ENCODE results near the gene EMILIN2. TPM values are rescaled to one million over a fixed set of nuclear protein-coding genes. Genes with fewer than 3 reads are reported as not detected.

The EMILIN2 gene
- 1 to 10 TPM; 2.3 to 4.6 TPM for total RNA-seq
- 1 to 10 TPM in 1 of 2 donors, under 1 TPM in 1; 0.58 to 1.3 TPM for polyA plus RNA-seq

DNA sequence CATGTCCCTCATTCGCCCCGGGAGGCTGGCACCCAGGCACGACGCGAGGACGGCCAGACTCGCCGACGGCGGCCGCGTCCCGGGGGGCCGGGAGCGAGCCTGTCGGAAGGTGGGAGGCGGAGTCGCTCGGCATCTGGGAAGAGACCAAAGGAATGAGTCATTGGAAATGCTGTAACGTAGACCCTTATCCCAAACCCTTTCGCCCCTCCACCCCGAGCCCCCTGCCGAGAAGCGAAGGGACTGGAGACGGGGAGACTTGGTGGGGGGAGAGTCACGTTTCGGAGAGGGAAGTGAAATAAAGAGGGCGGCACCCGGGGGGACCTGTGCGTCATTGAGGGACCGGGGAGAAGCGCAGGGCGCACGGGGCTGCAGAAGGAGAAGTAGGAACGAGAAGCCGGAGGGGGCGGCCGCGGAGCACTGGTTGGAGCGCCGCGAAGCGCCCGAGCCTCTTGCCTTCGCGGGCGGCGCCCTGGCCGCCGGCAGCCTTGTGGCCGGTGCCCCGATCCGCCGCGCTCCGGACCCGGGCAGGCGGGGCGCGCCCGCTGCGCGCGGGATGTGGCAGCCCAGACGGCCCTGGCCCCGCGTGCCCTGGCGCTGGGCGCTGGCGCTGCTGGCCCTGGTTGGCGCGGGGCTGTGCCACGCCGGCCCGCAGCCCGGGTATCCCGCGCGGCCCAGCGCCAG lies at the start of gene EMILIN2:
TSS of gene EMILIN2 (plus strand) at position 371 of the 681 bp plus-strand sequence. CDS start at position 554, 183 bp downstream.
- H3K4me3 ChIP-seq (ENCODE audit: low read depth in 1 of 3, low read length in 3 of 3) = peak within 1 kb of the TSS in 2 of 3 donors; percentile 24 to 49
- H3K4me1 ChIP-seq (ENCODE audit: control insufficient read depth in 4 of 4, insufficient read depth in 4 of 4, low read length in 3 of 4) = peaks cover 14 to 17% (median 15%) of the 10 kb centered on the region in 4 donors
- peak within 1 kb of the TSS in 1 of 2 donors; percentile 12 for H3K27ac ChIP-seq (ENCODE audit: low read depth in 1 of 2, low read length in 2 of 2)
- peak; percentile 42 for DNase-seq (ENCODE audit: low spot score)
- H3K9me3 ChIP-seq (ENCODE audit: control insufficient read depth in 4 of 4, low read length in 3 of 4) = no peaks in the 10 kb centered on the region
- H3K27me3 ChIP-seq (ENCODE audit: control insufficient read depth in 4 of 4, insufficient read depth in 4 of 4, low read length in 3 of 4) = peaks cover 0 to 14% (median 7%) of the 10 kb centered on the region in 4 donors
- WGBS = 3% methylated on average over 80 of the region's 80 CpGs
- no peak within 1 kb of the TSS for H3K9ac ChIP-seq (ENCODE audit: low read depth in 1 of 2, low read length in 2 of 2)
- no peak for TF ChIP-seq GABPA (IDR thresholded peaks at IDR 0.05 in 1 of 2, conservative IDR thresholded peaks at IDR 0.05 in 1 of 2)
- no peak for TF ChIP-seq TAF1 (conservative IDR thresholded peaks at IDR 0.05)
- TF ChIP-seq HNF4A (conservative IDR thresholded peaks at IDR 0.05) = no peak
- no peak for TF ChIP-seq NR2F2 (IDR thresholded peaks at IDR 0.05)
- no peak for TF ChIP-seq EGR1 (IDR thresholded peaks at IDR 0.05; ENCODE audit: low read depth in 2 of 2)
- TF ChIP-seq, protein P1, sequence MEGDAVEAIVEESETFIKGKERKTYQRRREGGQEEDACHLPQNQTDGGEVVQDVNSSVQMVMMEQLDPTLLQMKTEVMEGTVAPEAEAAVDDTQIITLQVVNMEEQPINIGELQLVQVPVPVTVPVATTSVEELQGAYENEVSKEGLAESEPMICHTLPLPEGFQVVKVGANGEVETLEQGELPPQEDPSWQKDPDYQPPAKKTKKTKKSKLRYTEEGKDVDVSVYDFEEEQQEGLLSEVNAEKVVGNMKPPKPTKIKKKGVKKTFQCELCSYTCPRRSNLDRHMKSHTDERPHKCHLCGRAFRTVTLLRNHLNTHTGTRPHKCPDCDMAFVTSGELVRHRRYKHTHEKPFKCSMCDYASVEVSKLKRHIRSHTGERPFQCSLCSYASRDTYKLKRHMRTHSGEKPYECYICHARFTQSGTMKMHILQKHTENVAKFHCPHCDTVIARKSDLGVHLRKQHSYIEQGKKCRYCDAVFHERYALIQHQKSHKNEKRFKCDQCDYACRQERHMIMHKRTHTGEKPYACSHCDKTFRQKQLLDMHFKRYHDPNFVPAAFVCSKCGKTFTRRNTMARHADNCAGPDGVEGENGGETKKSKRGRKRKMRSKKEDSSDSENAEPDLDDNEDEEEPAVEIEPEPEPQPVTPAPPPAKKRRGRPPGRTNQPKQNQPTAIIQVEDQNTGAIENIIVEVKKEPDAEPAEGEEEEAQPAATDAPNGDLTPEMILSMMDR (IDR thresholded peaks at IDR 0.05; ENCODE audit: low read depth, low read length, missing input control) = no peak
- TF ChIP-seq RXRA (IDR thresholded peaks at IDR 0.05) = no peak
- TF ChIP-seq YY1 (IDR thresholded peaks at IDR 0.05) = no peak
- TF ChIP-seq SP1 (IDR thresholded peaks at IDR 0.05) = no peak
- TF ChIP-seq MAX (IDR thresholded peaks at IDR 0.05) = no peak
- no peak for TF ChIP-seq FOXA2 (IDR thresholded peaks at IDR 0.05)
- TF ChIP-seq JUND (IDR thresholded peaks at IDR 0.05) = no peak
- TF ChIP-seq, protein P2, sequence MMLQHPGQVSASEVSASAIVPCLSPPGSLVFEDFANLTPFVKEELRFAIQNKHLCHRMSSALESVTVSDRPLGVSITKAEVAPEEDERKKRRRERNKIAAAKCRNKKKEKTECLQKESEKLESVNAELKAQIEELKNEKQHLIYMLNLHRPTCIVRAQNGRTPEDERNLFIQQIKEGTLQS (IDR thresholded peaks at IDR 0.05) = no peak
- no peak for TF ChIP-seq HNF4G (IDR thresholded peaks at IDR 0.05)
- TF ChIP-seq, protein P3, sequence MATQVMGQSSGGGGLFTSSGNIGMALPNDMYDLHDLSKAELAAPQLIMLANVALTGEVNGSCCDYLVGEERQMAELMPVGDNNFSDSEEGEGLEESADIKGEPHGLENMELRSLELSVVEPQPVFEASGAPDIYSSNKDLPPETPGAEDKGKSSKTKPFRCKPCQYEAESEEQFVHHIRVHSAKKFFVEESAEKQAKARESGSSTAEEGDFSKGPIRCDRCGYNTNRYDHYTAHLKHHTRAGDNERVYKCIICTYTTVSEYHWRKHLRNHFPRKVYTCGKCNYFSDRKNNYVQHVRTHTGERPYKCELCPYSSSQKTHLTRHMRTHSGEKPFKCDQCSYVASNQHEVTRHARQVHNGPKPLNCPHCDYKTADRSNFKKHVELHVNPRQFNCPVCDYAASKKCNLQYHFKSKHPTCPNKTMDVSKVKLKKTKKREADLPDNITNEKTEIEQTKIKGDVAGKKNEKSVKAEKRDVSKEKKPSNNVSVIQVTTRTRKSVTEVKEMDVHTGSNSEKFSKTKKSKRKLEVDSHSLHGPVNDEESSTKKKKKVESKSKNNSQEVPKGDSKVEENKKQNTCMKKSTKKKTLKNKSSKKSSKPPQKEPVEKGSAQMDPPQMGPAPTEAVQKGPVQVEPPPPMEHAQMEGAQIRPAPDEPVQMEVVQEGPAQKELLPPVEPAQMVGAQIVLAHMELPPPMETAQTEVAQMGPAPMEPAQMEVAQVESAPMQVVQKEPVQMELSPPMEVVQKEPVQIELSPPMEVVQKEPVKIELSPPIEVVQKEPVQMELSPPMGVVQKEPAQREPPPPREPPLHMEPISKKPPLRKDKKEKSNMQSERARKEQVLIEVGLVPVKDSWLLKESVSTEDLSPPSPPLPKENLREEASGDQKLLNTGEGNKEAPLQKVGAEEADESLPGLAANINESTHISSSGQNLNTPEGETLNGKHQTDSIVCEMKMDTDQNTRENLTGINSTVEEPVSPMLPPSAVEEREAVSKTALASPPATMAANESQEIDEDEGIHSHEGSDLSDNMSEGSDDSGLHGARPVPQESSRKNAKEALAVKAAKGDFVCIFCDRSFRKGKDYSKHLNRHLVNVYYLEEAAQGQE (IDR thresholded peaks at IDR 0.05) = no peak
- no peak for TF ChIP-seq FOXA1 (IDR thresholded peaks at IDR 0.05)
- H3K36me3 ChIP-seq (ENCODE audit: control insufficient read depth in 4 of 4, insufficient read depth in 3 of 4, low read depth in 1 of 4, low read length in 3 of 4) = no peaks in the 10 kb centered on the region

- no peaks in the 10 kb centered on the region for H3K4me1 ChIP-seq (ENCODE audit: control insufficient read depth in 4 of 4, insufficient read depth in 4 of 4, low read length in 3 of 4)
- DNase-seq (ENCODE audit: low spot score) = no peak
- H3K36me3 ChIP-seq (ENCODE audit: control insufficient read depth in 4 of 4, insufficient read depth in 3 of 4, low read depth in 1 of 4, low read length in 3 of 4) = peaks cover 7 to 29% (median 24%) of the 10 kb centered on the region in 4 donors
- H3K27me3 ChIP-seq (ENCODE audit: control insufficient read depth in 4 of 4, insufficient read depth in 4 of 4, low read length in 3 of 4) = no peaks in the 10 kb centered on the region
- no peak overlapping the region for H3K9ac ChIP-seq (ENCODE audit: low read depth in 1 of 2, low read length in 2 of 2)
- 95% methylated on average over 1 of the region's 1 CpG for WGBS
- no peak overlapping the region for H3K27ac ChIP-seq (ENCODE audit: low read depth in 1 of 2, low read length in 2 of 2)
- no peaks in the 10 kb centered on the region for H3K9me3 ChIP-seq (ENCODE audit: control insufficient read depth in 4 of 4, low read length in 3 of 4)
- H3K4me3 ChIP-seq (ENCODE audit: low read depth in 1 of 3, low read length in 3 of 3) = no peak overlapping the region
- TF ChIP-seq, protein P3 (IDR thresholded peaks at IDR 0.05) = no peak
- TF ChIP-seq SP1 (IDR thresholded peaks at IDR 0.05) = no peak
- TF ChIP-seq MAX (IDR thresholded peaks at IDR 0.05) = no peak
- no peak for TF ChIP-seq EGR1 (IDR thresholded peaks at IDR 0.05; ENCODE audit: low read depth in 2 of 2)
- TF ChIP-seq FOXA1 (IDR thresholded peaks at IDR 0.05) = no peak
Observed at GRCh38 chr18:2797951-2798350, 48.9 kb upstream of the EMILIN2 start.
